Measurements from ENCODE around the gene EN2.

EN2 gene

GRCh38 chr7:155464183-155464582, 6.3 kb downstream of the EN2 start:
- no peak for DNase-seq (ENCODE audit: low read depth)

- DNase-seq (ENCODE audit: low read depth) = no peak
These were observed 7.2 kb downstream of the EN2 start for GRCh38 chr7:155464948-155465739.

GRCh38 chr7:155465761-155466141, 7.8 kb downstream of the EN2 start:
- DNase-seq (ENCODE audit: low read depth) = no peak

GRCh38 chr7:155466142-155466813, 8.3 kb downstream of the EN2 start:
- no peak for DNase-seq (ENCODE audit: low read depth)

GRCh38 chr7:155466814-155467733, 9.1 kb downstream of the EN2 start:
- no peak for DNase-seq (ENCODE audit: low read depth)

- no peak for DNase-seq (ENCODE audit: low read depth)
These were observed 10.2 kb downstream of the EN2 start for GRCh38 chr7:155467846-155468784.

GRCh38 chr7:155468785-155469148, 10.8 kb downstream of the EN2 start:
- no peak for DNase-seq (ENCODE audit: low read depth)

GRCh38 chr7:155469311-155470185, 11.6 kb downstream of the EN2 start:
- no peak for DNase-seq (ENCODE audit: low read depth)

GRCh38 chr7:155470186-155470487, 12.2 kb downstream of the EN2 start:
- no peak for DNase-seq (ENCODE audit: low read depth)

GRCh38 chr7:155470686-155471638, 13.0 kb downstream of the EN2 start:
- no peak for DNase-seq (ENCODE audit: low read depth)

GRCh38 chr7:155471718-155472117, 13.8 kb downstream of the EN2 start:
- no peak for DNase-seq (ENCODE audit: low read depth)

GRCh38 chr7:155477476-155477875, 19.5 kb downstream of the EN2 start:
- DNase-seq (ENCODE audit: low read depth) = no peak

- no peak for DNase-seq (ENCODE audit: low read depth)
These were observed 23.8 kb downstream of the EN2 start for GRCh38 chr7:155481764-155482163.

GRCh38 chr7:155482511-155483183, 24.7 kb downstream of the EN2 start:
- no peak for DNase-seq (ENCODE audit: low read depth)

- no peak for DNase-seq (ENCODE audit: low read depth)
These were observed 25.3 kb downstream of the EN2 start for GRCh38 chr7:155483245-155483644.

GRCh38 chr7:155483868-155484325, 26.0 kb downstream of the EN2 start:
- no peak for DNase-seq (ENCODE audit: low read depth)

GRCh38 chr7:155484483-155485399, 26.8 kb downstream of the EN2 start:
- DNase-seq (ENCODE audit: low read depth) = no peak
